ENCODE results near the gene ARHGAP45.
A peak's percentile ranks its signal among the peaks of the same experiment; 100 is the strongest.

Gene ARHGAP45

DNA sequence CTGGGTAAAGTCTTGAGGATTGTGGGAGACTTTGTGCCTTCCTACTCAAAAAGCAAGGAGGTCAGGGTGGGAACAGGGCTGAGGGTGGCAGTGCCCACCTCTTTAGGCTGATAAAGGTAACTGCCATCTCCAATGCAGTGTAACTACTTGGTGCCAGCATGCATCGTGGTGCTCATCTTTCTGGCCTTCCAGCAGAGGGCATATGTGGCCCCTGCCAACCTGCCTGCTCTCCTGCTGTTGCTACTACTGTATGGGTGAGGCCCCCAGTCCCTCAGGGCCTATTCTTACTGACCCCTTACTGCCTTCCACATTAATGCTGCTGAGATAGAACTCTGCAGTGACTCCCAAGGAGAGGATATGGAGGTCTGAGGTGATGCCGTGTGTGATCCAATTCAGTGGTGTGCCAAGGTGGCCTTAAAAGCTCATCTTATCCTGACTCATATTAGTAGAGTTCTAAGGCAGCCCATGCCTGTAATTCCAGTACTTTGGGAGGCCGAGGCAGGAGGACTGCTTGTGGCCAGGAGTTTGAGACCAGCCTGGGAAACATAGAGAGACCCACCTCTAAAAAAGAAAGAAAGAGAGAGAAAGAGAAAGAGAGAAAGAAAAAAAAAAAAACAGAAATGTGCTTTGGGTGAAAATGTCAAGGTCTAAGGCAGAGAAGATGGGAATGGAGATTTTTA lies 9.7 kb upstream of the ARHGAP45 start:
- peak; percentile 46 for DNase-seq

DNA sequence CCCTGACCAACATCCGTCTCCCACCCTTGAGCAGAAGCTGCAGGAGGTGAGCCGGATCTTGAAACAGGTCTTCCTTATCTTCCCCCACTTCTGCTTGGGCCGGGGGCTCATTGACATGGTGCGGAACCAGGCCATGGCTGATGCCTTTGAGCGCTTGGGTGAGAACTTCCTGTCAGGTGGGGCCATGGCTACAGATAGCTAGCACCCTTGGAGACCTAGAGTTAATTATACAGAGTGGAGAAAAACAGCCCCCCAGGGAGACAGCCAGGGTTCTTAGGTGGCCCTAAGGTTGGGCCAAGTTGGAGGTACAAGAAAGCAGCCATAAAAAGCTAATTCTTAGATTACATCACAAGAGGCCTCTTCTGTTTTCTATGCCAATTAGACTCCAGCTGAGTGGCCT lies 8.9 kb upstream of the ARHGAP45 start:
- no peak for DNase-seq

DNA sequence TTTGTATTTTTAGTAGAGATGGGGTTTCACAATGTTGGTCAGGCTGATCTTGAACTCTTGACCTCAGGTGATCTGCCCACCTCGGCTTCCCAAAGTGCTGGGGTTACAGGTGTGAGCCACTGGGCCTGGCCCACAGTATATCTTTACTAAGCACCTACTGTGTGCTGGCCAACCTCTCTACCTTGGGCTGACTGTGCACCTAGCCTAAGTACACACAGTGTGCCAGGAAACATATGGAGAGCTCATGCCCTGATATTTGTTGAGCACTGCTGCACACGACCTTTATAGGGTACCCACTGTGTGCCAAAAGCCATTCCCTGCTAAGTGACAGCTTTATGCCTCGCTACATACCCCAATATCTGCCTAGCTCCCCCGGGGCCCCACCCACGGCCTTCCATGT lies 6.3 kb upstream of the ARHGAP45 start:
- no peak for DNase-seq

GRCh38 chr19:1061987-1062386 lies 5.0 kb upstream of the ARHGAP45 start:
- no peak for DNase-seq

DNA sequence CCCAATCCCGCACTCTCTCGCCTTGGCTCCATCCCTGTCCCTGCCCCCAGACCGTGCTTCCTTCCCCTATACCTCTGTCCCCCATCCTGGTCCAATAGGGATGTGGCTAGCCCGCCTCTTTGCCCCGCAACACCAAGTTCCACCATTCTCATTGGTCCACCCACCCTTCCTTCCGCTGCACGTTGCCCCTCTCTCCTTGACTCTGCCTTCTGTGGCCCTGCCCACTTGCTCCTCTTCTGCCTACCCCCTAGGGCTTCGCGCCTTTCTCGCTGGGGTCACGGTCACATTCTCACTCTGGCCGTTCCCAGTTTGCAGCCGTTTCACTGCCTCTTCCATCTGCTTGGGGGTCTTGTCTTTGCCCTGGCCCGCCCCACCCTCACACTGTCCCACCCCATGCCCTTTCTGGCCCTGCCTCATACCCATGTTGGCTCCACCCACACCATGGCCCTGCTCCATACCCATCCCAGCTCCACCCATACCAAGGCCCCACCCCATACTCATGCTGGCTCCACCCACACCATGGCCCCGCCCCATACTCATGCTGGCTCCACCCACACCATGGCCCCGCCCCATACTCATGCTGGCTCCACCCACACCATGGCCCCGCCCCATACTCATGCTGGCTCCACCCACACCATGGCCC lies 4.5 kb upstream of the ARHGAP45 start:
- no peak for DNase-seq

GRCh38 chr19:1063030-1063908 lies 3.7 kb upstream of the ARHGAP45 start:
- DNase-seq = no peak

GRCh38 chr19:1063909-1064660 lies 2.9 kb upstream of the ARHGAP45 start:
- DNase-seq = no peak

DNA sequence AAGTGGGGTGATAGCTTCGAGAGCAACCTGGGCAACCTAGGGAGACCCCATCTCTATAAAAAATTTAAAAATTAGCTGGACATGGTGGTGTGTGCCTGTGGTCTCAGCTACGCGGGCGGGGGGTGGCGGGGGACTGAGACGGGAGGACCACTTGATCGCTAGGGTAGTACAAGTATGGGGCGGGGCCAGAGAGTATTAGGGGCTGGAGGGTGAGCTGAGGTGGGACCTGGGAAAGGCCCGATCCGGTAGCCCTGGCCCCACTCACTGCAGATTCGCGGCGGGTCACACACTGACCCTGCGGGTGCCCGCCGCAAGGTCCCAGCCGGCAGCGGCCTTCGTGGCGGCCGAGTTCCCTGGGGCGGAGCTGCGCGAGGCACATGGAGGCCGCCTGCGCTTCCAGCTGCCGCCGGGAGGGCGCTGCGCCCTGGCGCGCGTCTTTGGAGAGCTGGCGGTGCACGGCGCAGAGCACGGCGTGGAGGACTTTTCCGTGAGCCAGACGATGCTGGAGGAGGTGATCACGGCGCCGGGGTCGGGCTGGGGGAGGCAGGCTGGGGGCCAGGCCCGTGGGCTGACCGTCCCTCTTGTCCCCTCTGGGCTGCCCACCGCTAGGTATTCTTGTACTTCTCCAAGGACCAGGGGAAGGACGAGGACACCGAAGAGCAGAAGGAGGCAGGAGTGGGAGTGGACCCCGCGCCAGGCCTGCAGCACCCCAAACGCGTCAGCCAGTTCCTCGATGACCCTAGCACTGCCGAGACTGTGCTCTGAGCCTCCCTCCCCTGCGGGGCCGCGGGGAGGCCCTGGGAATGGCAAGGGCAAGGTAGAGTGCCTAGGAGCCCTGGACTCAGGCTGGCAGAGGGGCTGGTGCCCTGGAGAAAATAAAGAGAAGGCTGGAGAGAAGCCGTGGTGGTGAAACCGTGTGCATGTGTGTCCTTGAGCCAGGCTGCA lies 2.0 kb upstream of the ARHGAP45 start:
- DNase-seq = peak; percentile 49

DNA sequence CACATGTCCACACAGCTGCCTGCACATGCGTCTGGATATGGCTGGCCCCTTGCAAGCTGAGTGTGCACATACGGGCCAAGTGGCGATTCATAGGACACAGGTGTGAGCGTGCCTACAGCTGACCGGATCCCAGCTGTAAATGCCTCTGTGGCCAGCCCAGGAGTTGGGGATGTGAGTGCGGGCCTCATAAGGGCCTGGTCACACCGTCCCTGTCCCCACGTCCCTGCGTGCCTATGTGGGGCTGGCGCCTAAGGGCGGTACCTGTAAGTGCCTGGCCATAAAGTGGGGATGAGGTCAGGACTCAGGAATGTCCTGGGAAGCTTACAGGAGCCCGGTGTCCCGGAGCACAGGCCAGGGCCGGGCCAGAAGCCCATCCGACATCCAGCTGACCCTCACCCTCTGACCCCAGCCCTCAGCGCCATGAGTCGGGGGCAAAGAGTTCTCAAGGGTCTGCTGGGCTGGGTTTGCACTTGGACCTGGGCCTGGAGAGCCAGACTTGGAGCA lies 1.3 kb upstream of the ARHGAP45 start:
- no peak for DNase-seq

DNA sequence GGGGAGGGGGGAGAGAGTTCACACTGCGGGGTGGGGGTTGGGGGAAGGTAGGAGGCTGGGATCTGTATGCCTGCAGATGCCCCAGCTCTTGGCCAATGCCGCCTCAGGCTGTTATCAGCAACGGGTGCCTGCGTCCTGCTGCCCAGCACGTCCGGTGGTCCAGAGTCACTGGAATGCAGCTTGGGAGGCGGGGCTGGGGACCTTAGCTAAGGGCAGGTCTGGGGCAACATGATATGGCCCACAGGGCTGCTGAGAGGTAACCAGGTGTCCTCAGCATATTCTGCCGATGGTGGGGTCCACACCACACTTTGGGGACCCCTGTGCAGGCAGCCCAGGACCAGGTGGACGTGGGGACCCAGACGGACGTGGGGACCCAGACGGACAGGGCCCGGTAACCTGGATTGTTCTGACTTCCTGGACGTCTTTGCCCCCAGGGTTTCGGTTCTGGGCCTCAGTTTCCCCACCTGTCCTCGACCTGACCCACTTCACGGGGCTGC lies 668 bp upstream of the ARHGAP45 start:
- no peak for DNase-seq

- no peak for DNase-seq
Observed at GRCh38 chr19:1067341-1067957, 482 bp downstream of the ARHGAP45 start.

GRCh38 chr19:1068009-1069001 lies 1.3 kb downstream of the ARHGAP45 start:
- no peak for DNase-seq

DNA sequence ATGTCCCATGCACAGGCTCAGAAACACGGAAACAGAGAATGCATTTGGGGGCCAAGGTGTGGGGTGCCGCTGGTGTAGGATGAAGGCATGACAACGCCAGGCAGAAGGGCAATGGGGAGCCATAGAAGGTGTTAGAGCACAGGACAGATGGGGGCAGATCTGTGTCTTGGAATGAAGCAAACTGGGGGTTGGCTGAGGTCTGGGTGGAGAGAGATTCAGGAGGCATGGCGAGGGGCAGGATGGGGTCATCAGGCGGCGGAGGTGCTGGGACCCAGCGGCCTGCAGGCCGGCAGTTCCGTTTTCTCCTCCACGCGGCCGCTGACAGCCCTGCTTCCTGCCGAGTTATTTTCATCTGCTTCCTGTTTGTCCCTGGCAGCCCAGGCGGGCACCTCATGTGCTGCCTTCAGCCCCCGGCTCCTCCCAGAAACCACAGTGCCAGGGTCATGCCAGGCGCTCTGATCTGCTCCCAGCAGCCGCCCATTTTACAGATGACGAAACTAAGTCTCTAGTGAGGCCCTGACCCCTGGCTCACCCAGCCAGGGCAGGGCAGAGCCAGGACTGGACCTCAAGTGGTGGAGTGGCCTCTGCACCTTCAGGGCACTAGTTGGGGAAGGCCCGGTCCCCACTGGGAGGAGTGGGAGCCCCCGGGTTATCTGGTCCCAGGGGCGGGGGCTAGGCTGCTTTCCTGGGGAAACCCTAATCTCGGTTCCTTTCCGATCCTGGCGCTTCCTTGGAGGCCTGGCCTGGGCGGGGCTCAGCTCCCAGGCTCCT lies 2.2 kb downstream of the ARHGAP45 start:
- DNase-seq = no peak

- no peak for DNase-seq
Observed at GRCh38 chr19:1070576-1070930, 3.6 kb downstream of the ARHGAP45 start.

GRCh38 chr19:1070931-1071791 lies 4.2 kb downstream of the ARHGAP45 start:
- DNase-seq = no peak

GRCh38 chr19:1072371-1073015 lies 5.5 kb downstream of the ARHGAP45 start:
- DNase-seq = no peak

All from kidney glomerular epithelial cell (primary cell).